Measurements from ENCODE around the gene ZNF638.
"Not testable (repeated sequence)": the region's sequence is repeated elsewhere in the genome, so short reads cannot be mapped to it uniquely, and the experiment has no call there.

The ZNF638 gene

DNA sequence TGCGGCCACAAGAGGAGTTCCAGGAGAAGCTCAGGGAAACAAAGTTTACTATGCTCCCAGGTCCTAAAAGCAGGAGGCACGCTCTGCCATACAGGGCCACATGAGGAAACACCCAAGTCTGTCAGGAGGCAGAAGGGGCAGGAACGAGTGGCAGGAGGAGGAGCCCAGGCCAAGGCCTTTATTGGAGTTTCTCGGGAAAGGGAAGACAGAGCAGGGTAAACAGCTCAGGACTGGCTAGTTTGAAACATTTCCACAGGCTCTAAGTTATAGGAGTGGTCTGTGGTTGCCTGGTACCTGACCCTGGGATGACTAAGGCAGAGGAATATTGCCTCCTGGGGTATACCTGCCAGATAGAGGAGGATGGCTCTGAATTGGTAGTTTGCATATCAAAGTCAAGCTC is 3.7 kb upstream of the ZNF638 start:
- ChIA-PET CTCF (interaction anchor here (0.9 kb wide), 1 partner anchor 28 kb away, joined by 3 read pairs; no protein-coding TSS in a partner anchor), POLR2A (no interaction called here)
- Histone ChIP-seq H3K9me3 (ENCODE audit: control insufficient read depth, insufficient read depth, low read depth, low read length) (no peaks in the 10 kb centered on the region), H3K4me3 (ENCODE audit: low read depth, low read length) (no peak overlapping the region), H3K36me3 (ENCODE audit: control insufficient read depth in 2 of 2, insufficient read depth in 1 of 2, low read length in 2 of 2) (no peaks in the 10 kb centered on the region), H3K4me1 (ENCODE audit: control insufficient read depth, insufficient read depth, low read length) (peaks cover 4% of the 10 kb centered on the region), H3K27ac (ENCODE audit: extremely low read depth, low read depth, low read length) (no peak overlapping the region)
- TF ChIP-seq, protein P1, sequence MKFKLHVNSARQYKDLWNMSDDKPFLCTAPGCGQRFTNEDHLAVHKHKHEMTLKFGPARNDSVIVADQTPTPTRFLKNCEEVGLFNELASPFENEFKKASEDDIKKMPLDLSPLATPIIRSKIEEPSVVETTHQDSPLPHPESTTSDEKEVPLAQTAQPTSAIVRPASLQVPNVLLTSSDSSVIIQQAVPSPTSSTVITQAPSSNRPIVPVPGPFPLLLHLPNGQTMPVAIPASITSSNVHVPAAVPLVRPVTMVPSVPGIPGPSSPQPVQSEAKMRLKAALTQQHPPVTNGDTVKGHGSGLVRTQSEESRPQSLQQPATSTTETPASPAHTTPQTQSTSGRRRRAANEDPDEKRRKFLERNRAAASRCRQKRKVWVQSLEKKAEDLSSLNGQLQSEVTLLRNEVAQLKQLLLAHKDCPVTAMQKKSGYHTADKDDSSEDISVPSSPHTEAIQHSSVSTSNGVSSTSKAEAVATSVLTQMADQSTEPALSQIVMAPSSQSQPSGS (tag by site-specific recombination; IDR thresholded peaks at IDR 0.05; ENCODE audit: low read depth) = no peak
- TF ChIP-seq, protein P2, sequence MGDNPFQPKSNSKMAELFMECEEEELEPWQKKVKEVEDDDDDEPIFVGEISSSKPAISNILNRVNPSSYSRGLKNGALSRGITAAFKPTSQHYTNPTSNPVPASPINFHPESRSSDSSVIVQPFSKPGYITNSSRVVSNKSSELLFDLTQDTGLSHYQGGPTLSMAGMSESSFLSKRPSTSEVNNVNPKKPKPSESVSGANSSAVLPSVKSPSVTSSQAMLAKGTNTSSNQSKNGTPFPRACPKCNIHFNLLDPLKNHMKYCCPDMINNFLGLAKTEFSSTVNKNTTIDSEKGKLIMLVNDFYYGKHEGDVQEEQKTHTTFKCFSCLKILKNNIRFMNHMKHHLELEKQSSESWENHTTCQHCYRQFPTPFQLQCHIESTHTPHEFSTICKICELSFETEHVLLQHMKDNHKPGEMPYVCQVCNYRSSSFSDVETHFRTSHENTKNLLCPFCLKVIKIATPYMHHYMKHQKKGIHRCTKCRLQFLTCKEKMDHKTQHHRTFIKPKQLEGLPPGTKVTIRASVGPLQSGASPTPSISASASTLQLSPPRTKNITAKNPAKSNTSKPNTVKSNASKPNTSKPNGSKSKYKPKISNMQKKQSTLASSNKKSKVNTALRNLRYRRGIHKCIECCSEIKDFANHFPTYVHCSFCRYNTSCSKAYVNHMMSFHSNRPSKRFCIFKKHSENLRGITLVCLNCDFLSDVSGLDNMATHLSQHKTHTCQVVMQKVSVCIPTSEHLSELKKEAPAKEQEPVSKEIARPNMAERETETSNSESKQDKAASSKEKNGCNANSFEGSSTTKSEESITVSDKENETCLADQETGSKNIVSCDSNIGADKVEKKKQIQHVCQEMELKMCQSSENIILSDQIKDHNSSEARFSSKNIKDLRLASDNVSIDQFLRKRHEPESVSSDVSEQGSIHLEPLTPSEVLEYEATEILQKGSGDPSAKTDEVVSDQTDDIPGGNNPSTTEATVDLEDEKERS (tag by site-specific recombination; IDR thresholded peaks at IDR 0.05) = no peak
- no peak for TF ChIP-seq ZFP69B (tag by site-specific recombination; IDR thresholded peaks at IDR 0.05)

DNA sequence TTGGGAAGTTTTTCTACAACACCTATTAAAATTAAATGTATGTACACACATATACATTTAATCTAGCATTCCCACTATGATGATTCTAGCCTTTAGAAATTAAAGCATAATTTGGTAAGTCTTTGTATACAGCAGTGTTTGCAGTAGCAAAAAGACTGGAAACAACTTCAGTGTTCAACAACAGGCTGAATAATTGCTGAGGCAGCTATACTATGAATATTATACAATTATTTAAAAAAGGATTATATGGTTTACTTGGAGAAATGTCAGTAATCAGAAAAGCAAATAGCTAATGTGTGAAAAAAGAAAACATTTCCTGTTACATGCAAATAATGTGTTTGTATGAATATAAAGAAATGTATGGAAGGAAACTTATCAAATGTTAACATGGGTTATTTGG is 1.4 kb upstream of the ZNF638 start:
- Histone ChIP-seq H3K4me1 (ENCODE audit: control insufficient read depth, insufficient read depth, low read length) (peaks cover 4% of the 10 kb centered on the region), H3K9me3 (ENCODE audit: control insufficient read depth, insufficient read depth, low read depth, low read length) (no peaks in the 10 kb centered on the region), H3K4me3 (ENCODE audit: low read depth, low read length) (no peak overlapping the region), H3K36me3 (ENCODE audit: control insufficient read depth in 2 of 2, insufficient read depth in 1 of 2, low read length in 2 of 2) (peaks cover 3% of the 10 kb centered on the region in 2 experiments; a peak in 2 of 3 replicates), H3K27ac (ENCODE audit: extremely low read depth, low read depth, low read length) (no peak overlapping the region)
- ChIA-PET CTCF (interaction anchor here (0.6 to 2.4 kb wide), 9 partner anchors 8 to 173 kb away, joined by 3 to 12 read pairs (median 5); no protein-coding TSS in a partner anchor), POLR2A (no interaction called here)
- TF ChIP-seq ZFP69B (tag by site-specific recombination; IDR thresholded peaks at IDR 0.05) (no peak), YY2 (tag by site-specific recombination; IDR thresholded peaks at IDR 0.05) (no peak), ZNF202 (tag by site-specific recombination; IDR thresholded peaks at IDR 0.05; ENCODE audit: borderline replicate concordance) (no peak), ZFP3 (tag by site-specific recombination; IDR thresholded peaks at IDR 0.05; ENCODE audit: low read depth) (no peak)

DNA sequence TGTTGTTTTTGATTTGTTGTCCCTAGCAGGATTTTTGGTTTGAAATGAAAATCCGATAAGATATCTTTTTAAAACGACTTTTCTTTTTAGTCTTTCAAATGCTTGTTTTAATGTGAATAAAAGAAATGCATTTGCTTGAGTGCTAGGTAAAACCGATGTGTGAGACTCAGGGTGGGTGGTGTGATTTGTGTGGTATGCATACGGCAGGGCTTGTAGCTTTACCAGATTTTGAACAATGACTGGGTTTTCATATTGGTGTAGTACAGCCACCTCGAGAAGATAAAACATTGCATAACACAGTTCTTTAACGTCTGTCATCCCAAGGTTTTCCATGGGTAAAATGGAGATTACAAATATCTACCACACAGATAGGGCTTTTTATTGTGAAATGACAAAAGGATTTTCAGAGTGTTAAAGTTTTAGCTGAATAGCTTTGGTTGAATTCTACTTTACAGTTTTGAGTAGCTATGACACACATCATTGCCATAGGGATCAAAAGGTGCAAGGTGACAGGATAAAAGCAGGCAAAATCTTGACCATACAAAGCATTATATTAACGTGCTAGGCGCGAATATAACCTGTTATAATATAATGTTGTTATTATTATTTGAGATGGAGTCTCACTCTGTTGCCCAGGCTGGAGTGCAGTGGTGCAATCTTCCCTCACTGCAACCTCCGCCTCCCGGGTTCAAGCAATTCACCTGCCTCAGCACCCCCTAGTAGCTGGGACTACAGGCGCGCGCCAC is 824 bp upstream of the ZNF638 start:
- H3K4me1 ChIP-seq (ENCODE audit: control insufficient read depth, insufficient read depth, low read length) = peaks cover 9% of the 10 kb centered on the region
- no peak overlapping the region; the same call in 1 of the 2 replicates for H3K4me3 ChIP-seq (ENCODE audit: low read depth, low read length)
- ChIA-PET CTCF (interaction anchor here (0.6 to 2.4 kb wide), 19 partner anchors 8 to 190 kb away, joined by 3 to 12 read pairs (median 4); no protein-coding TSS in a partner anchor), POLR2A (interaction anchor here (0.5 to 2.4 kb wide), 9 partner anchors 14 to 263 kb away, joined by 3 to 13 read pairs (median 5); partner anchors contain the start of genes NAGK and PAIP2B)
- H3K36me3 ChIP-seq (ENCODE audit: control insufficient read depth in 2 of 2, insufficient read depth in 1 of 2, low read length in 2 of 2) = peaks cover 3% of the 10 kb centered on the region in 2 experiments; a peak in 2 of 3 replicates
- no peaks in the 10 kb centered on the region for H3K9me3 ChIP-seq (ENCODE audit: control insufficient read depth, insufficient read depth, low read depth, low read length)
- H3K27ac ChIP-seq (ENCODE audit: extremely low read depth, low read depth, low read length) = no peak overlapping the region
- TF ChIP-seq, protein P1 (tag by site-specific recombination; IDR thresholded peaks at IDR 0.05; ENCODE audit: low read depth) = no peak
- peak; percentile 94 for TF ChIP-seq ZNF121 (tag by site-specific recombination; IDR thresholded peaks at IDR 0.05)

DNA sequence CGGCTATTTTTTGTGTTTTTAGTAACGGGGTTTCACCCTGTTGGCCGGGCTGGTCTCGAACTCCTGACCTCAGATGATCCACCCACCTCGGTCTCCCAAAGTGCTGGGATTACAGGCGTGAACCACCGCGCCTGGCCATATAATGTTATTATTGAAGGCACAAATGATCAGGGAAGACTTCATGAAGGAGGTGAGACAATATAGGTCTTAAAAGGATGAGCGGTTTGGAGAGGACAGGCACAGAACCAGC is 326 bp upstream of the ZNF638 start:
- CTCF ChIA-PET = interaction anchor here (0.6 to 3.4 kb wide), 23 partner anchors 8 to 190 kb away, joined by 3 to 24 read pairs (median 5); no protein-coding TSS in a partner anchor
- TF ChIP-seq ZNF121 (tag by site-specific recombination; IDR thresholded peaks at IDR 0.05) = 0 out of 2 replicates have a peak, but pooled peaks have one; percentile 3
- TF ChIP-seq, protein P3, sequence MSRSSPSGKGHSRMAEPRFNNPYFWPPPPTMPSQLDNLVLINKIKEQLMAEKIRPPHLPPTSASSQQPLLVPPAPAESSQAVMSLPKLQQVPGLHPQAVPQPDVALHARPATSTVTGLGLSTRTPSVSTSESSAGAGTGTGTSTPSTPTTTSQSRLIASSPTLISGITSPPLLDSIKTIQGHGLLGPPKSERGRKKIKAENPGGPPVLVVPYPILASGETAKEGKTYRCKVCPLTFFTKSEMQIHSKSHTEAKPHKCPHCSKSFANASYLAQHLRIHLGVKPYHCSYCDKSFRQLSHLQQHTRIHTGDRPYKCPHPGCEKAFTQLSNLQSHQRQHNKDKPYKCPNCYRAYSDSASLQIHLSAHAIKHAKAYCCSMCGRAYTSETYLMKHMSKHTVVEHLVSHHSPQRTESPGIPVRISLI (tag by site-specific recombination; IDR thresholded peaks at IDR 0.05) = peak; percentile 99; the same call in 1 of the 2 replicates
- TF ChIP-seq, protein P4, sequence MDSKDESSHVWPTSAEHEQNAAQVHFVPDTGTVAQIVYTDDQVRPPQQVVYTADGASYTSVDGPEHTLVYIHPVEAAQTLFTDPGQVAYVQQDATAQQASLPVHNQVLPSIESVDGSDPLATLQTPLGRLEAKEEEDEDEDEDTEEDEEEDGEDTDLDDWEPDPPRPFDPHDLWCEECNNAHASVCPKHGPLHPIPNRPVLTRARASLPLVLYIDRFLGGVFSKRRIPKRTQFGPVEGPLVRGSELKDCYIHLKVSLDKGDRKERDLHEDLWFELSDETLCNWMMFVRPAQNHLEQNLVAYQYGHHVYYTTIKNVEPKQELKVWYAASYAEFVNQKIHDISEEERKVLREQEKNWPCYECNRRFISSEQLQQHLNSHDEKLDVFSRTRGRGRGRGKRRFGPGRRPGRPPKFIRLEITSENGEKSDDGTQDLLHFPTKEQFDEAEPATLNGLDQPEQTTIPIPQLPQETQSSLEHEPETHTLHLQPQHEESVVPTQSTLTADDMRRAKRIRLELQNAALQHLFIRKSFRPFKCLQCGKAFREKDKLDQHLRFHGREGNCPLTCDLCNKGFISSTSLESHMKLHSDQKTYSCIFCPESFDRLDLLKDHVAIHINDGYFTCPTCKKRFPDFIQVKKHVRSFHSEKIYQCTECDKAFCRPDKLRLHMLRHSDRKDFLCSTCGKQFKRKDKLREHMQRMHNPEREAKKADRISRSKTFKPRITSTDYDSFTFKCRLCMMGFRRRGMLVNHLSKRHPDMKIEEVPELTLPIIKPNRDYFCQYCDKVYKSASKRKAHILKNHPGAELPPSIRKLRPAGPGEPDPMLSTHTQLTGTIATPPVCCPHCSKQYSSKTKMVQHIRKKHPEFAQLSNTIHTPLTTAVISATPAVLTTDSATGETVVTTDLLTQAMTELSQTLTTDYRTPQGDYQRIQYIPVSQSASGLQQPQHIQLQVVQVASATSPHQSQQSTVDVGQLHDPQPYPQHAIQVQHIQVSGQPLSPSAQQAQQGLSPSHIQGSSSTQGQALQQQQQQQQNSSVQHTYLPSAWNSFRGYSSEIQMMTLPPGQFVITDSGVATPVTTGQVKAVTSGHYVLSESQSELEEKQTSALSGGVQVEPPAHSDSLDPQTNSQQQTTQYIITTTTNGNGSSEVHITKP (tag by site-specific recombination; IDR thresholded peaks at IDR 0.05) = 0 out of 2 replicates have a peak, but pooled peaks have one; percentile 19
- peak; percentile 35 for TF ChIP-seq ZXDB (tag by site-specific recombination; IDR thresholded peaks at IDR 0.05)
- TF ChIP-seq ZNF335 (tag by site-specific recombination; conservative IDR thresholded peaks at IDR 0.05) = peak; percentile 87
- peak; percentile 22; the same call in 1 of the 2 replicates for TF ChIP-seq ZNF366 (tag by site-specific recombination; conservative IDR thresholded peaks at IDR 0.05)
- TF ChIP-seq ZNF629 (tag by site-specific recombination; IDR thresholded peaks at IDR 0.05) = peak; percentile 37; the same call in 1 of the 2 replicates
- 0 out of 2 replicates have a peak, but pooled peaks have one; percentile 15 for TF ChIP-seq ZFP3 (tag by site-specific recombination; IDR thresholded peaks at IDR 0.05; ENCODE audit: low read depth)

More for the DNA sequence above, 326 bp upstream of the ZNF638 start:
- not testable (repeated sequence) for H3K36me3 ChIP-seq (ENCODE audit: control insufficient read depth in 2 of 2, insufficient read depth in 1 of 2, low read length in 2 of 2); H3K27ac ChIP-seq (ENCODE audit: extremely low read depth, low read depth, low read length); H3K9me3 ChIP-seq (ENCODE audit: control insufficient read depth, insufficient read depth, low read depth, low read length)
- H3K4me3 ChIP-seq (ENCODE audit: low read depth, low read length) = peak overlapping the region; percentile 19
- H3K4me1 ChIP-seq (ENCODE audit: control insufficient read depth, insufficient read depth, low read length) = peaks cover 11% of the 10 kb centered on the region
- POLR2A ChIA-PET = interaction anchor here (0.5 to 2.4 kb wide), 10 partner anchors 15 to 285 kb away, joined by 3 to 13 read pairs (median 4); partner anchors contain the start of genes NAGK and PAIP2B
